Pancreas (tissue), 10 donors: ENCODE results near the gene TANGO2. TPM values are rescaled to one million over a fixed set of nuclear protein-coding genes. Genes with fewer than 3 reads are reported as not detected.

ENCODE experiments used
- ATAC-seq, 4 donors: fragments of 200-7000 bp; cut with Tn5 transposase; one replicate each; pipeline versions ENCODE4 v1.8.0 to v1.9.1; 2020; ENCODE audit warnings: mild to moderate bottlenecking in 4 of 4, moderate library complexity in 4 of 4
- DNase-seq, 6 donors: peaks; one replicate each; pipeline ENCODE4 v3.0.0-alpha.2; 2020
- FAIRE-seq: peaks from 2 replicates; lab custom pipeline; 2012; peaks lifted over from hg19 to GRCh38; lab: Jason Lieb, UNC
- H3K27ac ChIP-seq, 4 donors: fragments of 200-600 bp; sonication (generic); 1 replicate in 3 of 4; 2 replicates in 1 of 4; pipeline versions ENCODE4 v1.5.0 to v1.8.0; 2020
- H3K27me3 ChIP-seq, 4 donors: fragments of 200-600 bp; one replicate each; pipeline ENCODE4 v1.8.0; 2021
- H3K36me3 ChIP-seq, 3 donors: fragments of 200-600 bp; sonication (generic) in 1 of 3; one replicate each; pipeline versions ENCODE4 v1.5.0 to v1.8.0; 2020 to 2021
- H3K4me1 ChIP-seq, 3 donors: fragments of 200-600 bp; one replicate each; pipeline ENCODE4 v1.8.0; 2021
- H3K4me3 ChIP-seq, 4 donors: fragments of 200-600 bp; sonication (generic) in 2 of 4; one replicate each; pipeline versions ENCODE4 v1.5.0 to v1.8.0; 2020 to 2021
- H3K9me3 ChIP-seq, 4 donors: fragments of 200-600 bp; one replicate each; pipeline ENCODE4 v1.8.0; 2021
- WGBS, 2 donors: extraction: QIAGEN DNeasy Blood & Tissue Kit; methylation state at CpG; one replicate each; pipeline ENCODE4 v1.1.7; 2013; 5-methylcytosine and 5-hydroxymethylcytosine counted together
- intact Hi-C, 3 donors: fragments of 100-400 bp; cut with DNase I; formaldehyde crosslinking; loops; one replicate each; pipeline versions ENCODE4 v1.11.1 to v1.14.2; 2022
- polyA plus RNA-seq, 2 donors: library from polyadenylated mRNA; stranded (reverse); fragments of 200-250 nt; gene quantifications; one replicate each; pipeline ENCODE4 v1.2.3, GENCODE V29; 2013
- total RNA-seq, 6 donors: library from RNA; stranded (reverse); fragmentation: NEBNext Ultra II Directional in 4 of 6; extraction: Animal tissue kit (Norgen Biotek cat#: 25700) in 4 of 6; gene quantifications; one replicate each; pipeline versions ENCODE4 v1.2.1 to v1.2.4, GENCODE V29; 2021 to 2023
- TF ChIP-seq, protein P1 (sequence below), 4 donors: fragments of 200-600 bp; sonication (generic) in 3 of 4; IDR thresholded peaks; one replicate each; pipeline versions ENCODE4 v1.5.0 to v1.8.0; 2021; ENCODE audit warnings: antibody characterized with exemption in 4 of 4
- donor health status: healthy with polysubstance abuse.
- donor health status: DM: no; HTN: no; CAD: no; lungs with moderate emphysema.
- donor health status: DM: no; HTN: no; CAD: no.
- donor health status: control.
- donor health status: control.
- donor health status: Bipolar disorder and iron deficiency.
- donor health status: DM: yes; HTN: yes; CAD: no.
- donor health status: DM: no; HTN: no; CAD: no.
- donor health status: DM: no; HTN: no; CAD: no.
- donor health status: DM: yes; HTN: yes; CAD: no.

The TANGO2 gene
- total and polyA plus RNA-seq, 8 donors, result 4.0 to 20.4 (median 11.5) TPM

GRCh38 chr22:19976671-19977070 is 44.2 kb upstream of the TANGO2 start:
- Histone ChIP-seq H3K4me1 (no peaks in the 10 kb centered on the region), H3K36me3 (no peaks in the 10 kb centered on the region), H3K4me3 (no peak overlapping the region), H3K27me3 (no peaks in the 10 kb centered on the region), H3K9me3 (no peaks in the 10 kb centered on the region), H3K27ac (no peak overlapping the region)
- no peak for ATAC-seq
- TF ChIP-seq, protein P1, sequence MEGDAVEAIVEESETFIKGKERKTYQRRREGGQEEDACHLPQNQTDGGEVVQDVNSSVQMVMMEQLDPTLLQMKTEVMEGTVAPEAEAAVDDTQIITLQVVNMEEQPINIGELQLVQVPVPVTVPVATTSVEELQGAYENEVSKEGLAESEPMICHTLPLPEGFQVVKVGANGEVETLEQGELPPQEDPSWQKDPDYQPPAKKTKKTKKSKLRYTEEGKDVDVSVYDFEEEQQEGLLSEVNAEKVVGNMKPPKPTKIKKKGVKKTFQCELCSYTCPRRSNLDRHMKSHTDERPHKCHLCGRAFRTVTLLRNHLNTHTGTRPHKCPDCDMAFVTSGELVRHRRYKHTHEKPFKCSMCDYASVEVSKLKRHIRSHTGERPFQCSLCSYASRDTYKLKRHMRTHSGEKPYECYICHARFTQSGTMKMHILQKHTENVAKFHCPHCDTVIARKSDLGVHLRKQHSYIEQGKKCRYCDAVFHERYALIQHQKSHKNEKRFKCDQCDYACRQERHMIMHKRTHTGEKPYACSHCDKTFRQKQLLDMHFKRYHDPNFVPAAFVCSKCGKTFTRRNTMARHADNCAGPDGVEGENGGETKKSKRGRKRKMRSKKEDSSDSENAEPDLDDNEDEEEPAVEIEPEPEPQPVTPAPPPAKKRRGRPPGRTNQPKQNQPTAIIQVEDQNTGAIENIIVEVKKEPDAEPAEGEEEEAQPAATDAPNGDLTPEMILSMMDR (IDR thresholded peaks at IDR 0.05), result no peak
- WGBS, 2 donors, result 92 to 94% methylated on average over 3 of the region's 3 CpGs
- no peak for DNase-seq
- intact Hi-C loops, result loop anchor here in 2 of 3 donors (10.0 kb wide), 3 partner anchors 48 to 308 kb away; partner anchors contain the start of gene TANGO2 (in 1 of the 2)
- FAIRE-seq, result no peak

- Histone ChIP-seq H3K4me1 (no peaks in the 10 kb centered on the region), H3K27me3 (no peaks in the 10 kb centered on the region), H3K9me3 (no peaks in the 10 kb centered on the region), H3K36me3 (no peaks in the 10 kb centered on the region), H3K27ac (no peak overlapping the region), H3K4me3 (no peak overlapping the region)
- DNase-seq (no peak), FAIRE-seq (no peak), ATAC-seq (no peak)
- TF ChIP-seq, protein P1 (IDR thresholded peaks at IDR 0.05), result no peak
- intact Hi-C loops, result loop anchor here in 2 of 3 donors (10.0 kb wide), 3 partner anchors 47 to 307 kb away; partner anchors contain the start of gene TANGO2 (in 1 of the 2)
- WGBS, 2 donors, result 90% methylated on average over 25 to 32 of the region's 32 CpGs
These were observed 43.3 kb upstream of the TANGO2 start for GRCh38 chr22:19977296-19978243.

DNA sequence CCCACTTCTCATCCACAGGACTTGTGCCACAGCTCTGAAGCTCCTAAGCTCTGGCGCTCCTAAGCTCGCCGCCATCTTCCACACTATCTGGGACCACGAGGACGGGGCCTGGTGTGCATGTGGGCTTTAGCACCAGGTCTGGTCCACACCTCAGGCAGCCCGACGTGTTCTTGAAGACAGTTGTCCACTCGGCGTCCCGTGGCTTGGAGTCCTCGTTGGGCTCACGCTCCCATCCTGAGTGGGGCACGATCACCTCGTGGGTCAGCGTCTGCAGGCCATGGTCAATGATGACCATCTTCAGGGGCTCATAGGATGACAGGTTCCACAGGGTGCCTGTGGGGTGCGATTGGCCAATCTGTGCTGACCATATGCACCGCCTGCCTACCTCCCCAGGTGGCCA is 42.2 kb upstream of the TANGO2 start:
- DNase-seq, result no peak

GRCh38 chr22:19979712-19980493 is 41.0 kb upstream of the TANGO2 start:
- DNase-seq, result peak in 2 of 6 donors; percentile 21 to 67
- no peak for FAIRE-seq
- Histone ChIP-seq H3K9me3 (no peaks in the 10 kb centered on the region), H3K4me3 (no peak overlapping the region), H3K27ac (no peak overlapping the region), H3K27me3 (no peaks in the 10 kb centered on the region), H3K36me3 (no peaks in the 10 kb centered on the region), H3K4me1 (no peaks in the 10 kb centered on the region)
- no peak for ATAC-seq
- TF ChIP-seq, protein P1 (IDR thresholded peaks at IDR 0.05), result no peak
- 93 to 95% methylated on average over 52 of the region's 52 CpGs for WGBS, 2 donors
- intact Hi-C loops, result loop anchor here in 2 of 3 donors (10.0 kb wide), 3 partner anchors 45 to 305 kb away; partner anchors contain the start of gene TANGO2 (in 1 of the 2)

More for the DNA sequence above, 42.2 kb upstream of the TANGO2 start:
- no peak for ATAC-seq
- H3K36me3 ChIP-seq, result no peaks in the 10 kb centered on the region
- H3K4me3 ChIP-seq, result no peak overlapping the region
- no peak overlapping the region for H3K27ac ChIP-seq
- 94 to 96% methylated on average over 17 of the region's 17 CpGs for WGBS, 2 donors
- H3K27me3 ChIP-seq, result no peaks in the 10 kb centered on the region
- TF ChIP-seq, protein P1 (IDR thresholded peaks at IDR 0.05), result no peak
- no peaks in the 10 kb centered on the region for H3K9me3 ChIP-seq
- intact Hi-C loops, result loop anchor here in 2 of 3 donors (10.0 kb wide), 3 partner anchors 46 to 306 kb away; partner anchors contain the start of gene TANGO2 (in 1 of the 2)
- H3K4me1 ChIP-seq, result no peaks in the 10 kb centered on the region
- FAIRE-seq, result no peak
